Measurements from ENCODE around the gene SOD3.

SOD3 gene

DNA sequence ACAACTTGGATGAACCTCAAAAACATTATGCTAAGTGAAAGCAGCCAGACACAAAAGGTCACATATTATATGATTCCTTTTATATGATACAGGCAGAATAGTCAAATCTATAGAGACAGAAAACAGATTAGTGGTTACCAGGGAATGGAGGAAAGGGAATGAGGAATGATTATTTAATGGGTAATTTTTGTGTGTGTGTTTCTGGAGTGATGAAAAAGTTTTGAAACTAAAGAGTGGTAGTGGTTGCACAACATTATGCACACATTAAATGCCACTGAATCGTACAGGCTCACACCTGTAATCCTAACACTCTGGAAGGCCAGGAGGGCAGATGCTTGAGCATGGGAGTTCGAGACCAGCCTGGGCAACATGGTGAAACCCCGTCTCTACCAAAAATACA lies 19.6 kb upstream of the SOD3 start:
- H3K27ac ChIP-seq, result no peak overlapping the region

DNA sequence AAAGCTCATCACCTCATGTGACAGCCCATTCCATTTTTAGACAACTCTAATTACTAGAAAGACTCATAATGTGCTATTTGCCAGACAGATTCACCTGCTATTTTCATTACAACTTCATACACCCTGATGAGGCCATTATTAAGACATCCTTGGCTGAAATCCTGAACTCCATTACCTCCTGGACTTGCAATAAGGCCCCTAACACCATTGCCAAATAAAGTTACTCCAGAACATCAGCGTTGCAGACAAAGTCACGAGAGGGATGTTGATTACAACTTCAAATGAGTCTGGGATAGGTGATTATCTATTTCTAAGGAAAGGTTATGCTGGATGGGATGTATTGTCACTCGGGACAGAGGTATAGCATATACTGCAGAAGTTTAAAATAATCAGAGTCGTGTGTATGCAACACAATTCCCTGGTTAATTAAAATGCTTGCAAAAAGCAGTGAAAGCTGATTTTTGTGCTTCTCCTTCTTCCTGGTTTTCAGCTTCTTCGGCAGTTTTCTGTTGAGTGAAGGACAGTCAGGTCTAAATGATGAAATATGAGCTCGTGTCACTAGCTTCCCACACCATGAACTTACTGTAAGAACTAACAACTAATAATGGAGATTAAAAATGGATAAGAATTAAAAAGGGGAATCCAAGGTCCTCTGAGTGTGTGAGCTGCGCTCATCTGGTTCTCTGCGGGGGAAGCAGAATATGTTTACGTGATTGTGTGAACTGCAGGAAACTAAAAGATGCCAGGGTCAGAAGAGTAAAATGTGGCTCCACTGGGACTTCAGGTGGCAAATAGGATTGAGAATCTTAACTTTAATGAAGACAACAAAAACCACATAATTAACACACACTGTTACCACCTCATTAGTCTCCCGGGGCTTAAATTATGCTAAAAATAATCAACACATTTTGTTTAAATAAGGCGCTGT lies 17.6 kb upstream of the SOD3 start:
- H3K27ac ChIP-seq, result no peak overlapping the region
- TF ChIP-seq ZFX (IDR thresholded peaks at IDR 0.05), result no peak
- TF ChIP-seq, protein P1, sequence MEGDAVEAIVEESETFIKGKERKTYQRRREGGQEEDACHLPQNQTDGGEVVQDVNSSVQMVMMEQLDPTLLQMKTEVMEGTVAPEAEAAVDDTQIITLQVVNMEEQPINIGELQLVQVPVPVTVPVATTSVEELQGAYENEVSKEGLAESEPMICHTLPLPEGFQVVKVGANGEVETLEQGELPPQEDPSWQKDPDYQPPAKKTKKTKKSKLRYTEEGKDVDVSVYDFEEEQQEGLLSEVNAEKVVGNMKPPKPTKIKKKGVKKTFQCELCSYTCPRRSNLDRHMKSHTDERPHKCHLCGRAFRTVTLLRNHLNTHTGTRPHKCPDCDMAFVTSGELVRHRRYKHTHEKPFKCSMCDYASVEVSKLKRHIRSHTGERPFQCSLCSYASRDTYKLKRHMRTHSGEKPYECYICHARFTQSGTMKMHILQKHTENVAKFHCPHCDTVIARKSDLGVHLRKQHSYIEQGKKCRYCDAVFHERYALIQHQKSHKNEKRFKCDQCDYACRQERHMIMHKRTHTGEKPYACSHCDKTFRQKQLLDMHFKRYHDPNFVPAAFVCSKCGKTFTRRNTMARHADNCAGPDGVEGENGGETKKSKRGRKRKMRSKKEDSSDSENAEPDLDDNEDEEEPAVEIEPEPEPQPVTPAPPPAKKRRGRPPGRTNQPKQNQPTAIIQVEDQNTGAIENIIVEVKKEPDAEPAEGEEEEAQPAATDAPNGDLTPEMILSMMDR (conservative IDR thresholded peaks at IDR 0.05), result no peak

More for the DNA sequence above, 19.6 kb upstream of the SOD3 start:
- TF ChIP-seq, protein P1 (conservative IDR thresholded peaks at IDR 0.05), result no peak
- TF ChIP-seq ZFX (IDR thresholded peaks at IDR 0.05), result no peak

DNA sequence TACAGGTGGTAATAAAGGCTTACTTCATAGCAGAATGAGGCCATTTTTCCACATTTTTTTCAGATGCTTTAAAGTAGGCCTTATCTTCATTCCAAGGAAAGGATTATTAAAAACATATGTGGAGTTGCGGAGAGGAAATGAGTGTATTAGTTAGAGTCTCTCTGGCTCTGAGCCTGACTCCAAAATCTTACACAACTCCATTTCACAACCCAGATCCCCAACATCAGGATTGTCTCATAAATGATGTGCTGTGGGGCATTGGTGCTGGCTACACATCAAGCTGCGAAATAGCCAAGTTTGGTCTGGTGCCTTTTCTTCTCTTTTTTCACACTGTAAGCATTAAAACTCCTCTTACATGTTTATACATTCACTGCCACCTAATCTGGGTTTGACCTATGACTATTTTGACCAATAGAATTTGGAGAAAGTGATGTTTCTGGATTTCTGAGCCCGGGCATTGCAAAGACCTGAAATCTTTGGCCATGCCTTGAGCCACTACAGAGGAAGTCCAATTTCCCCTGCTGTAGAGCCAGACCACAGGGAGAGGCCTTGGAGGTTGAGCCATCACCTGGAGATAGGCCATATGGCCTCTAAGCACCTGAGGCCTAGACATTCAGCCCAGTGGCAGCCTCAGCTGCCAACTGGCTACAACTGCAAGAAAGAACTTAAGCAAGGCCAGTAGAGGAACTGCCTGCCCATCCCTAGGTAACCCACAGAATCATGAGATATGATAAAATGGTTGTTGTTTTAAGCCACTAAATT lies 16.7 kb upstream of the SOD3 start:
- no peak overlapping the region for H3K27ac ChIP-seq

DNA sequence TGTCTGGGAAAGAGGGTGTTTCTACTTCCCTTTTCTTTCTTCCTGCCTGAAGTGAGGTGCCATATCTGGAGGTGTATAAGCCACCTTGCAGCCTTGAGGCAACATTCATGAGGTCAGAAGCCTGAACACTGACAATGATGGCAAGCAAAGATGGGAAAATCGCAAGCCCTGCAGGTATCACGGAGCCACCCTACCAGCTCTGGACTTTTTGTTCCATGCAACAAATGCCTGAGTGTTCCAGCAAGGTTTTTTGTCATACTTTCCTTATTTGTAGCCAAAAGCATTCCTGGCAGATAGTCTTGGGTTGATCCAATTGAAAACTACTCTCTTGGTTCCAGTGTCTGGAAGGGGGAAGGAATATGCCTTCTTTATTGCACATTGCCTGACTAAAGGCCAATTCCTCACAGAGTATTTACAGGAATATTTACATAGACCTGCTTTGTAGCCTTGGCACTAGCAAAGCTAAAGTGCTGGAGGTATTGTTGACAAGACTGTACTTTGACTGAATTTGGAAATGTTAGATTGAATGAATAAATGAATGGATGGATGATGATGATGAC lies 14.4 kb upstream of the SOD3 start:
- H3K27ac ChIP-seq, result peak overlapping the region; percentile 58
- TF ChIP-seq ZFX (IDR thresholded peaks at IDR 0.05), result no peak
- TF ChIP-seq, protein P1 (conservative IDR thresholded peaks at IDR 0.05), result no peak

More for the DNA sequence above, 16.7 kb upstream of the SOD3 start:
- TF ChIP-seq, protein P1 (conservative IDR thresholded peaks at IDR 0.05), result no peak
- TF ChIP-seq ZFX (IDR thresholded peaks at IDR 0.05), result no peak

DNA sequence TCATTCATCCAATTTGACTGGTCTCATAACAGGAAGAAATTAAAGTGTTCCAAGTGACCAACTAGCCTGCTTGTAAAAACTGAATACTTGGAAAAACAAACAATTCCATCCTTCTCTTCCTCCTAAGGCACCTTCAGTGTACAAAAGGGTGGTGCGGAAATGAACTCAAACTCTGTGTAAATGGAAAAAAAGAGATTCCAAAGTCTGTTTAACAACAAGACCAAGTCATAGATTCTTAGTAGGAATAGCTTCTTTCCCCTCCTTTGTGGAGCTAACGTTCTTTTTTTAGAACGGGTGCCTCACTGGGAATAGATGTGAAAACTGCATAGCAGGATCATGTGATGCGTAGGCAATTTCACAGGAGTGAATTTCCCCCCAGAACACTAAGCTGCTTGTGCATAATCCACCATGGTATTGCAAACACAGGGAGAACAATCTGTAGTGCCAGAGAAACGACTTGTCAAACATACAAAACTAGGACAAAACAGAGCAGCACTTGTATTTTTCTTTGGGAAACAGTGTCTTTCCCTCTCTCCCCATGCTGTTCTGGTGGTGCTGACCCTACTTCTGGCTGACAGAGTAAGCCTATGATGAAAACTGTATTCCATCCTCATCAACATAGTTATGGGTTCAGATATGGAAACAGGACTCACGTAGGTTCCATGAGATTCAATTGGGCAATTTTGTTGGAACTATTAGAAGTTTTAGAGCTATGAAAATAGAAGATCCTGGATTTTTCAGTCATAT lies 13.2 kb upstream of the SOD3 start:
- TF ChIP-seq ZFX (IDR thresholded peaks at IDR 0.05), result no peak
- peak overlapping the region; percentile 52; the same call in 1 of the 2 replicates for H3K27ac ChIP-seq

DNA sequence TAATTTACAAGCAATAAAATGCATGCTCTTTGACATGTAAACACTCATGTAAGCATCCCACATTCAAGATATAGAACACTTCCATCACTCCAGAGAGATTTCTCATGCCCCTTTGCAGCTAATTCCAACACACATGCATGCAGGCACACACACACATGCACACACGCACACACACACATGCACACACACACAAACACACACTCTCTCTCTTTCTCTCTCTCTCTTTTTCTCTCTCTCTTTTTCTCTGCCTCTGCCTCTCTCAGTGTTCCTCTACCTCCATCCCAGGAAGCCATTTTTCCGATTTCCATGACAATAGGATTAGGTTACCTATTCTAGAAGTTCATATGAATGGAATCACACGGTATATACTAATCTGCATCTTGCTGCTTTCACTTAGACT lies 11.9 kb upstream of the SOD3 start:
- TF ChIP-seq, protein P1 (conservative IDR thresholded peaks at IDR 0.05), result no peak
- TF ChIP-seq ZFX (IDR thresholded peaks at IDR 0.05), result no peak
- H3K27ac ChIP-seq, result no peak overlapping the region

DNA sequence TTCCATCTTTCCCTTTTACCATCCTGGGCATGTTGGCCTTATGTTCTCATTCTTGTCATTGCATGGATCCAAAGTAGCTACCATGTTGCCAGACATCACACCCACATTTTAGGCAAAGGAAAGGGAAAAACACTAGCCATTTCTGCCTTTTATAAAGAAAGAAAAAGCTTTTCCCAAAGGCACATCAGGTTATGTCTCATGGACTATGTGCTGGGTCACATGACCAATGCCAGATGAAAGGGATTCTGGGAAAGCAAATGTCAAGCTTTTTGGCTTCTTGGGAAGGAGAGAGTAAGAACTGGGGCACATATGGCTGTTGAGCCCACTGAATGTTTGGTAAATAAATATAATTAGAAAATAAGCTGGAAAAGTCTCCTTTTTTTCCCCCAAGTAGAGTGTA lies 4.3 kb upstream of the SOD3 start:
- no peak for TF ChIP-seq ZFX (IDR thresholded peaks at IDR 0.05)
- TF ChIP-seq, protein P1 (conservative IDR thresholded peaks at IDR 0.05), result no peak

More for the DNA sequence above, 4.3 kb upstream of the SOD3 start:
- no peak overlapping the region for H3K27ac ChIP-seq
